Coronary artery (tissue), 2 donors: Measurements from ENCODE around the gene MRPL23.

Experiments
- DNase-seq: peaks from one replicate; pipeline ENCODE4 v3.0.0-alpha.2; 2017; ENCODE audit warnings: low spot score
- H3K27ac ChIP-seq, 2 donors: fragments of 200-600 bp; sonication (generic); one replicate each; pipeline ENCODE4 v1.5.1; 2016 to 2019
- H3K4me3 ChIP-seq: fragments of 200-600 bp; sonication (generic); 2 replicates; pipeline ENCODE4 v1.5.1; 2016; ENCODE audit warnings: mild to moderate bottlenecking, moderate library complexity
- CTCF ChIP-seq: fragments of 200-600 bp; sonication (generic); IDR thresholded peaks from one replicate; pipeline ENCODE4 v1.5.1; 2019; ENCODE audit warnings: antibody characterized with exemption

The MRPL23 gene

DNA sequence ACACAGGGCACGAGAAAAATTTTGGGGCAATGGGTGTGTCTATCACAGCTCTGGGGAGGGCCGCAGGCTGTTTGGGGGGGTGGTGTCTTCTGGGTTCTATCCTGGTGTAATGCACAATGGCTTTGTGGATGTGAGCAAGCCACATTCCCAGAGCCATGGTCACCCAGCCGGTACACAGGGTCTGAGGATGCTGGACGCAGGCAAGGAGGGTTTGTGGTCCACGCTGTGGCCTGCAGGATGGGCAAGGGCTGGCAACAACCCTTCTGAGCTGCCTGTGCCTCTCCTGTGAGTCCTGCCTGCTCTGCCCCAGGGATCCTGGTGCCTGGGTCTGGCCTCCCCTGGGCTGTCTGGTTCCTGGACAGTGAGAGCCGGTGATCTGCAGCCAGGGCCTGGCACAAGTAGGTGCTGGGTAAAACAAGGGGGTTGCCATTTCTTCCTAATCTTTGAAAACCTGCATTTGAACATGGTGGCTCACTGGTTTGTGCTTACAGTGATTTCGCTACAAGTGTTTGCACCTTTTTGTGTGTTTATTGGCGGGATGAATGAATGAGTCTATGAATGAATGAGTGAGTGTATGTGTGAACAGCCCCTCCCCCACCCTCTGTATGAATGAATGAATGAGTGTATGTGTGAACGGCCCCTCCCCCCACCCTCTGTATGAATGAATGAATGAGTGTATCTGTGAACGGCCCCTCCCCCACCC lies 4.4 kb upstream of the MRPL23 start:
- Histone ChIP-seq H3K27ac (no peak overlapping the region), H3K4me3 (no peak overlapping the region)
- no peak for TF ChIP-seq CTCF
- DNase-seq, result no peak

- no peak for DNase-seq
- no peak overlapping the region for H3K27ac ChIP-seq
- H3K4me3 ChIP-seq, result no peak overlapping the region
- TF ChIP-seq CTCF, result no peak
These were observed 3.6 kb upstream of the MRPL23 start for GRCh38 chr11:1943576-1943975.

- no peak for TF ChIP-seq CTCF
- no peak overlapping the region for H3K4me3 ChIP-seq
- no peak for DNase-seq
- no peak overlapping the region for H3K27ac ChIP-seq
These were observed 3.2 kb upstream of the MRPL23 start for GRCh38 chr11:1943977-1944376.

GRCh38 chr11:1947592-1948237 lies 583 bp downstream of the MRPL23 start:
- no peak overlapping the region for H3K27ac ChIP-seq
- DNase-seq, result no peak
- TF ChIP-seq CTCF, result no peak
- no peak overlapping the region for H3K4me3 ChIP-seq

DNA sequence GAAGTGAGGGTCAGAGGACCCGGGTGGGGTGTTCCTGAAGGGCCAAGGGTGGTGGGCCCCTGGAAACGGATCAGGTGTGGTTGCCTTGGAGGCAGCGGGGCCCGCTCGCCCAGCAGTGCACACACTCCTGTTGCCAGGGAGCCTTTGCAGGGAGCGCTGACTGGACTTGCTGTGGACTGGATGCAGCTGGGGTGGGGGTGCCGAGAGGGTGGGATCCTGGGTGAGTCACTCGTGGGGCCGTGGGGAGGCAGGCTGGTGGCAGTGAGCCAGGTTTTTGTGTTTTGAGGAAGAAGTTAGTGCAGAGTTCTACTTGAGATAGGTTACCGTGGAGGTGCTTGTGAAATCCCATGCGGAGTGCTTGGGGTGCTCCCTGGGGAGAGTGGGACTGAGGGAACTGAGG lies 1.3 kb downstream of the MRPL23 start:
- Histone ChIP-seq H3K4me3 (no peak overlapping the region), H3K27ac (no peak overlapping the region)
- TF ChIP-seq CTCF, result no peak
- DNase-seq, result no peak

DNA sequence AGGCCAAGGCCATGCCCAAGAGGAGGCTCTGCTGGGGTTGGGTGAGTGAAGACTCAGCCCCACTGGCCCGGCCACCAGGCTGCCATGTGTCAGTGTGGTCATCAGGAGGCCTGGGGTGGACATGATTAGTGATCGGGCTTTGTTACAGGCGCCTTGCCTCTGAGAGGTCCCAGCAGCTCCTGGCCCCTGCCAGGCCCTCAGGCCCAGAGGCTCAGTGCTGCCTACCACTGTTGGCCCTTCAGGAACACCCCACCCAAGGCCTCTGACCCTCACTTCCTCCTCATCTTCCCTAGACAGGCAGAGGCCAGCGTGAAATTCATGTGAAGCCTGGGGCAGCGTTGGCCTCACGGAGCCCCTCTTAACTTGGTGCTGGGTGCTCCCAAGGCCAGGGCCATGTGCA lies 2.2 kb downstream of the MRPL23 start:
- no peak for TF ChIP-seq CTCF
- H3K27ac ChIP-seq, result no peak overlapping the region
- no peak for DNase-seq
- H3K4me3 ChIP-seq, result no peak overlapping the region

DNA sequence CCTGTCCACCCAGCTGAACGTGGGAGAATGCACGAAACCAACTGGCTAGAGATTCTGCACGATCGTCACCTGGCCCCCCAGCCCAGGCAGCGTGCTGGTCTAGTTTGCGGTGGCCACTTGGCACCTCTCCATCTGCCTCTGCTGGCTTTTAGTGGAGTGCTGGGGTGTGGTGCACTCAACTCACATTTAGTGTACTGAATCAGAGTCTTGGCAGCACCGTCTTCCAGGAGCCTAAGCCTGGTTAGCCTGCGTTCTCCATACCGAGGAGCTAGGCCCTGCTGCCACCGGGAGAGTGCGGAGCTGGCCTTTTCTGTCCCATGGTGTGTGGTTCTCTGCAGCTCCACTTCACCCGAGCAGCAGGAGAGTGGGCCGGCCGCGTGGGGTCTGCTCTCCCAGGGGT lies 2.8 kb downstream of the MRPL23 start:
- Histone ChIP-seq H3K27ac (no peak overlapping the region), H3K4me3 (no peak overlapping the region)
- no peak for DNase-seq
- TF ChIP-seq CTCF, result no peak
